Keratinocyte (primary cell): ENCODE results near the gene CPVL. TPM values are rescaled to one million over a fixed set of nuclear protein-coding genes. Genes with fewer than 3 reads are reported as not detected.

Experiments
- DNase-seq: peaks from one replicate; pipeline ENCODE4 v3.0.0-alpha.2; 2011; ENCODE audit warnings: low read depth, missing footprints, low spot score
- FAIRE-seq: peaks from 2 replicates; lab custom pipeline; 2011; peaks lifted over from hg19 to GRCh38; lab: Jason Lieb, UNC
- H2AFZ ChIP-seq: 2 replicates; pipeline ENCODE4 v1.6.0; 2012; ENCODE audit warnings: low read length, control low read depth, inconsistent platforms; ENCODE audit not compliant: control insufficient read depth
- H3K27ac ChIP-seq: 2 replicates; pipeline ENCODE4 v1.5.1; 2011; ENCODE audit warnings: low read length; ENCODE audit not compliant: control insufficient read depth, insufficient read depth
- H3K27me3 ChIP-seq: 3 replicates; pipeline ENCODE4 v1.6.0; 2011; ENCODE audit warnings: low read length; ENCODE audit not compliant: control insufficient read depth, insufficient read depth; ENCODE audit errors: extremely low read depth
- H3K36me3 ChIP-seq, 2 experiments: 2 replicates in 1 of 2; 3 replicates in 1 of 2; pipeline ENCODE4 v1.5.1; 2011; ENCODE audit warnings: low read length in 2 of 2, mild to moderate bottlenecking in 1 of 2; ENCODE audit not compliant: control insufficient read depth in 2 of 2, insufficient read depth in 2 of 2; ENCODE audit errors: extremely low read depth in 1 of 2
- H3K4me1 ChIP-seq: 3 replicates; pipeline ENCODE4 v1.5.1; 2011; ENCODE audit warnings: low read length; ENCODE audit not compliant: control insufficient read depth, insufficient read depth; ENCODE audit errors: extremely low read depth
- H3K4me2 ChIP-seq: 3 replicates; pipeline ENCODE4 v1.6.0; 2011; ENCODE audit warnings: low read depth, low read length; ENCODE audit not compliant: control insufficient read depth, insufficient read depth; ENCODE audit errors: extremely low read depth
- H3K4me3 ChIP-seq, 3 experiments: fragments of 200-600 bp in 1 of 3; sonication (generic) in 1 of 3; 2 replicates in 2 of 3; 3 replicates in 1 of 3; pipeline ENCODE4 v1.5.1; 2011 to 2016; ENCODE audit warnings: low read length in 3 of 3, mild to moderate bottlenecking in 3 of 3, control low read depth in 2 of 3, inconsistent platforms in 1 of 3, low read depth in 1 of 3, mixed read lengths in 1 of 3, mixed run types in 1 of 3, moderate library complexity in 1 of 3; ENCODE audit not compliant: control insufficient read depth in 2 of 3, insufficient read depth in 2 of 3; ENCODE audit errors: extremely low read depth in 1 of 3
- H3K79me2 ChIP-seq: 2 replicates; pipeline ENCODE4 v1.6.0; 2012; ENCODE audit warnings: low read length; ENCODE audit not compliant: control insufficient read depth, insufficient read depth
- H3K9ac ChIP-seq: 3 replicates; pipeline ENCODE4 v1.6.0; 2011; ENCODE audit warnings: low read length; ENCODE audit not compliant: control insufficient read depth, insufficient read depth; ENCODE audit errors: extremely low read depth
- H3K9me1 ChIP-seq: 3 replicates; pipeline ENCODE4 v1.6.0; 2011; ENCODE audit warnings: low read length; ENCODE audit not compliant: control insufficient read depth, insufficient read depth; ENCODE audit errors: extremely low read depth
- H3K9me3 ChIP-seq: 2 replicates; pipeline ENCODE4 v1.5.1; 2012; ENCODE audit warnings: low read depth, low read length; ENCODE audit not compliant: control insufficient read depth
- H4K20me1 ChIP-seq: 3 replicates; pipeline ENCODE4 v1.6.0; 2011; ENCODE audit warnings: low read length; ENCODE audit not compliant: control insufficient read depth, insufficient read depth; ENCODE audit errors: extremely low read depth
- EZH2 ChIP-seq: IDR thresholded peaks from one replicate; pipeline ENCODE4 v1.6.1; 2012; ENCODE audit warnings: inconsistent platforms, mild to moderate bottlenecking, low read length, moderate library complexity
- dilution Hi-C: fragments of 300-500 bp; cut with MboI; formaldehyde crosslinking; loops from one replicate; pipeline ENCODE4 v1.7.0; 2020; ENCODE audit warnings: low sequenced_read_pairs; ENCODE audit not compliant: extremely low pct_ligation_motif_present
- polyA plus RNA-seq, 5 experiments: library from polyadenylated mRNA; depleted of rRNA in 3 of 5; stranded (reverse) in 3 of 5; stranded (forward) in 1 of 5; unstranded in 1 of 5; fragments of >200 nt; gene quantifications; 1 replicate in 1 of 5; 2 replicates in 3 of 5; 3 replicates in 1 of 5; pipeline versions ENCODE4 v1.2.1 to v1.2.3, GENCODE V29; 2011 to 2012; ENCODE audit warnings: missing spikeins in 2 of 5, low read depth in 1 of 5, low replicate concordance in 1 of 5
- TF ChIP-seq, protein P1 (sequence below), 3 experiments: IDR thresholded peaks in 1 of 3; conservative IDR thresholded peaks in 1 of 3; optimal IDR thresholded peaks in 1 of 3; 2 replicates in 2 of 3; 3 replicates in 1 of 3; pipeline versions ENCODE3 to v1.5.1; 2011; ENCODE audit warnings: low read length in 3 of 3, mild to moderate bottlenecking in 3 of 3, moderate library complexity in 2 of 3, control low read depth in 1 of 3, inconsistent platforms in 1 of 3; ENCODE audit not compliant: insufficient read depth in 2 of 3; ENCODE audit errors: extremely low read depth in 1 of 3

The CPVL gene
- polyA plus RNA-seq, 1 donor (not counting 4 experiments of a cell fraction or from before 2014, with no cell fraction given): 9.8 TPM

DNA sequence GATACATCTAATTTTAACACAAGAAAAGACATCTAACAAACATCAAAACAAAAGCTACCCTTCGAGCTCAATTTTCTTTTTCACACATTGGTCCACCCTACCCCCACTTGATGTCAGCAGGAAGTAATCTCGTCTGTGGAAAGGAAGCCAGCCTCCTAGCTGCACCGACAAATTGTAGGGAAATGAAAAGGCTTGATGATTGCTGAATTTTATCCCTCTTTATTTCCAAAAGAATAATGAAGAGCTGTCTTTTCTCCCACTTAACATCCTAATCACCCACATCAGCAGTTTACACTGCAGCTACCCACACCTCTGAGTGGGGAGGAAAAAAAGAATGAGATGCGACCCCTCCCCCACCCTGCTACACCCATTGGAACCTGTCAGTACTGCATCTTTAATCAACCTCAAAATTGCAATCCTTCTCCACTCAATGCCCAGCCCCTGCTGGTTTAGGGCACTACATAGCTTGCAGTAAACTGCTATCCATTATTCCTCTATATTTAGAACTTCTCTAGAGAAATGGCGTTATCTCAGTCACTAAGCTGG, 10.6 kb upstream of the CPVL start:
- Histone ChIP-seq H3K4me2 (no peak overlapping the region), H3K9ac (no peak overlapping the region), H3K79me2 (no peaks in the 10 kb centered on the region), H3K27ac (no peak overlapping the region), H3K27me3 (peaks cover 21% of the 10 kb centered on the region), H3K36me3 (no peaks in the 10 kb centered on the region), H4K20me1 (no peaks in the 10 kb centered on the region), H3K4me1 (no peaks in the 10 kb centered on the region), H3K9me1 (no peaks in the 10 kb centered on the region), H3K9me3 (no peaks in the 10 kb centered on the region), H2AFZ (no peak overlapping the region), H3K4me3 (no peak overlapping the region)
- TF ChIP-seq EZH2: no peak
- TF ChIP-seq, protein P1, sequence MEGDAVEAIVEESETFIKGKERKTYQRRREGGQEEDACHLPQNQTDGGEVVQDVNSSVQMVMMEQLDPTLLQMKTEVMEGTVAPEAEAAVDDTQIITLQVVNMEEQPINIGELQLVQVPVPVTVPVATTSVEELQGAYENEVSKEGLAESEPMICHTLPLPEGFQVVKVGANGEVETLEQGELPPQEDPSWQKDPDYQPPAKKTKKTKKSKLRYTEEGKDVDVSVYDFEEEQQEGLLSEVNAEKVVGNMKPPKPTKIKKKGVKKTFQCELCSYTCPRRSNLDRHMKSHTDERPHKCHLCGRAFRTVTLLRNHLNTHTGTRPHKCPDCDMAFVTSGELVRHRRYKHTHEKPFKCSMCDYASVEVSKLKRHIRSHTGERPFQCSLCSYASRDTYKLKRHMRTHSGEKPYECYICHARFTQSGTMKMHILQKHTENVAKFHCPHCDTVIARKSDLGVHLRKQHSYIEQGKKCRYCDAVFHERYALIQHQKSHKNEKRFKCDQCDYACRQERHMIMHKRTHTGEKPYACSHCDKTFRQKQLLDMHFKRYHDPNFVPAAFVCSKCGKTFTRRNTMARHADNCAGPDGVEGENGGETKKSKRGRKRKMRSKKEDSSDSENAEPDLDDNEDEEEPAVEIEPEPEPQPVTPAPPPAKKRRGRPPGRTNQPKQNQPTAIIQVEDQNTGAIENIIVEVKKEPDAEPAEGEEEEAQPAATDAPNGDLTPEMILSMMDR (optimal IDR thresholded peaks at IDR 0.05 in 1 of 3, IDR thresholded peaks at IDR 0.05 in 1 of 3, conservative IDR thresholded peaks at IDR 0.05 in 1 of 3; ENCODE audit: extremely low read depth in 1 of 3, insufficient read depth in 2 of 3, low read length in 3 of 3): no peak
- no peak for DNase-seq
- no peak for FAIRE-seq
- dilution Hi-C loops: no loop called here

DNA sequence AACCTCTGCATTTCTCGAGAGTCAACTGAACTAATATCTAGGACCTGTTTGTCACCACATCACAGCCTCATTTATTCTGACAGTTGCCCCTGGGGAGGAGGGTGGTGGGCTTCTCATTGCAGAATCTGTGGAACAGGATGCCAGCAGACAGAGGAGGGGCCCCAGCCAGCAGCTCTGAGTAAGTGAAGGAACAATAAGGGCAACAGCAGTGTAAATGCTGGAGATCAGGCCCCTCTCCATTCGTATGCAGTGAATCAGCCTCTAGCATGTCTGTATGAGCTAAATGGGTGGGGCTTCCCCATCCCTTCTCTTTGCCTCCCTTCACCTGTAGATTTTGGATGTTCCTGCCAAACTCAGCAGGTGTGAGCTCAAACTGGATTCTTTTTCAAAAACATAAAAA, 7.7 kb upstream of the CPVL start:
- H3K27me3 ChIP-seq: peaks cover 5% of the 10 kb centered on the region
- H4K20me1 ChIP-seq: no peaks in the 10 kb centered on the region
- H3K9me1 ChIP-seq: no peaks in the 10 kb centered on the region
- H3K9ac ChIP-seq: no peak overlapping the region
- no peaks in the 10 kb centered on the region for H3K36me3 ChIP-seq
- no peak for TF ChIP-seq EZH2
- TF ChIP-seq, protein P1 (optimal IDR thresholded peaks at IDR 0.05 in 1 of 3, IDR thresholded peaks at IDR 0.05 in 1 of 3, conservative IDR thresholded peaks at IDR 0.05 in 1 of 3; ENCODE audit: extremely low read depth in 1 of 3, insufficient read depth in 2 of 3, low read length in 3 of 3): no peak
- DNase-seq (no peak), FAIRE-seq (no peak)
- H3K4me1 ChIP-seq: no peaks in the 10 kb centered on the region
- H3K9me3 ChIP-seq: no peaks in the 10 kb centered on the region
- no peak overlapping the region for H3K4me2 ChIP-seq
- dilution Hi-C loops: no loop called here
- H3K27ac ChIP-seq: no peak overlapping the region
- no peak overlapping the region for H2AFZ ChIP-seq
- H3K4me3 ChIP-seq: no peak overlapping the region
- H3K79me2 ChIP-seq: no peaks in the 10 kb centered on the region
